GM23338 (cell line): ENCODE measurements around the gene FNDC11. TPM values are rescaled to one million over a fixed set of nuclear protein-coding genes. Genes with fewer than 3 reads are reported as not detected.

Experiments used
- ATAC-seq: fragments of 200-7000 bp; cut with Tn5 transposase; 3 replicates; pipeline ENCODE4 v1.9.1; 2020
- DNase-seq: peaks from one replicate; pipeline ENCODE4 v3.0.0-alpha.2; 2015; ENCODE audit warnings: low spot score
- H2AFZ ChIP-seq: fragments of 200-600 bp; sonication (generic); 2 replicates; pipeline ENCODE4 v1.8.0; 2016; ENCODE audit warnings: antibody characterized with exemption, mild to moderate bottlenecking, moderate library complexity
- H3F3A ChIP-seq: fragments of 200-600 bp; sonication (generic); replicated peaks from 2 replicates; pipeline ENCODE4 v1.8.0; 2017; ENCODE audit warnings: antibody characterized with exemption, mixed run types, low read depth
- H3K27ac ChIP-seq: fragments of 200-600 bp; sonication (generic); 2 replicates; pipeline ENCODE4 v1.6.1; 2016; ENCODE audit warnings: low read depth
- H3K27me3 ChIP-seq: fragments of 200-600 bp; sonication (generic); 2 replicates; pipeline ENCODE4 v1.8.0; 2016; ENCODE audit warnings: mild to moderate bottlenecking, mixed run types, moderate library complexity; ENCODE audit not compliant: insufficient read depth
- H3K36me3 ChIP-seq: fragments of 200-600 bp; sonication (generic); 2 replicates; pipeline ENCODE4 v1.8.0; 2016; ENCODE audit warnings: mild to moderate bottlenecking; ENCODE audit not compliant: insufficient read depth
- H3K4me1 ChIP-seq: fragments of 200-600 bp; sonication (generic); 2 replicates; pipeline ENCODE4 v1.8.0; 2016; ENCODE audit warnings: mild to moderate bottlenecking, moderate library complexity; ENCODE audit not compliant: insufficient read depth
- H3K4me2 ChIP-seq: fragments of 200-600 bp; sonication (generic); 2 replicates; pipeline ENCODE4 v1.7.1; 2017; ENCODE audit warnings: mixed run types
- H3K4me3 ChIP-seq: fragments of 200-600 bp; sonication (generic); 2 replicates; pipeline ENCODE4 v1.6.1; 2016; ENCODE audit warnings: mixed run types
- H3K79me2 ChIP-seq: fragments of 200-600 bp; sonication (generic); replicated peaks from 2 replicates; pipeline ENCODE4 v1.8.0; 2017; ENCODE audit warnings: mild to moderate bottlenecking; ENCODE audit not compliant: insufficient read depth
- H3K9me2 ChIP-seq: fragments of 200-600 bp; sonication (generic); 2 replicates; pipeline ENCODE4 v1.8.0; 2017; ENCODE audit not compliant: insufficient read depth
- H4K20me1 ChIP-seq: fragments of 200-600 bp; sonication (generic); replicated peaks from 2 replicates; pipeline ENCODE4 v1.8.0; 2017; ENCODE audit warnings: mild to moderate bottlenecking; ENCODE audit not compliant: insufficient read depth
- H3K27ac Mint-ChIP-seq: 2 replicates; pipeline ENCODE4 v1.8.0; 2020; ENCODE audit warnings: inconsistent platforms, mild to moderate bottlenecking, moderate library complexity, mixed read lengths
- H3K27me3 Mint-ChIP-seq: 3 replicates; pipeline ENCODE4 v1.8.0; 2022; ENCODE audit warnings: low read depth, mild to moderate bottlenecking, moderate library complexity, mixed read lengths, inconsistent platforms; ENCODE audit not compliant: insufficient read depth, poor library complexity
- H3K36me3 Mint-ChIP-seq: 3 replicates; pipeline ENCODE4 v1.8.0; 2021; ENCODE audit warnings: low read depth, mild to moderate bottlenecking, inconsistent platforms, moderate library complexity, mixed read lengths
- H3K4me1 Mint-ChIP-seq: 3 replicates; pipeline ENCODE4 v1.8.0; 2020; ENCODE audit warnings: mild to moderate bottlenecking, inconsistent platforms, mixed read lengths
- H3K4me3 Mint-ChIP-seq: 3 replicates; pipeline ENCODE4 v1.8.0; 2021; ENCODE audit warnings: moderate library complexity, mild to moderate bottlenecking, inconsistent platforms, mixed read lengths
- H3K9me3 Mint-ChIP-seq: 3 replicates; pipeline ENCODE4 v1.8.0; 2020; ENCODE audit warnings: moderate library complexity, mild to moderate bottlenecking, inconsistent platforms, mixed read lengths
- CREB1 ChIP-seq: fragments of 250-450 bp; sonication (Bioruptor Pico); IDR thresholded peaks from 2 replicates; pipeline ENCODE4 v1.5.0; 2020; ENCODE audit warnings: low read depth, mild to moderate bottlenecking, moderate library complexity
- CTCF ChIP-seq, 2 experiments: fragments of 200-600 bp in 1 of 2; sonication (generic) in 1 of 2; conservative IDR thresholded peaks; 2 replicates each; pipeline versions ENCODE4 v1.5.1 to v1.6.1; 2016 to 2017; ENCODE audit warnings: antibody characterized with exemption in 2 of 2, low read depth in 2 of 2, mild to moderate bottlenecking in 2 of 2, moderate library complexity in 1 of 2
- NANOG ChIP-seq: IDR thresholded peaks from 2 replicates; pipeline ENCODE4 v1.6.1; 2016; ENCODE audit warnings: antibody characterized with exemption, borderline replicate concordance
- POLR2AphosphoS5 ChIP-seq: IDR thresholded peaks from 2 replicates; pipeline ENCODE4 v1.6.1; 2016; ENCODE audit warnings: antibody characterized with exemption, low read depth
- ZNF114 ChIP-seq: fragments of 250-450 bp; sonication (Bioruptor Pico); IDR thresholded peaks from 2 replicates; pipeline ENCODE4 v1.5.0; 2020; ENCODE audit warnings: mild to moderate bottlenecking, moderate library complexity
- ZNF331 ChIP-seq: fragments of 250-450 bp; sonication (Bioruptor Pico); IDR thresholded peaks from 2 replicates; pipeline ENCODE4 v1.5.0; 2020; ENCODE audit warnings: low read depth, mild to moderate bottlenecking, moderate library complexity
- ZNF462 ChIP-seq: fragments of 250-450 bp; sonication (Bioruptor Pico); IDR thresholded peaks from 2 replicates; pipeline ENCODE4 v1.5.0; 2020; ENCODE audit warnings: mild to moderate bottlenecking, moderate library complexity
- polyA plus RNA-seq: library from polyadenylated mRNA; unstranded; fragments of >200 nt; fragmentation: Nextera tagmentation; extraction: Ambion mirVana; gene quantifications from 2 replicates; pipeline ENCODE4 v1.2.1, GENCODE V29; 2016
- total RNA-seq: library from RNA; depleted of rRNA; stranded (reverse); fragments of >200 nt; shearing (Covaris generic); gene quantifications from 2 replicates; pipeline ENCODE4 v1.2.3, GENCODE V29; 2014
- TF ChIP-seq, protein P1 (sequence below): IDR thresholded peaks from one replicate; pipeline ENCODE4 v1.6.1; 2018; ENCODE audit warnings: antibody characterized with exemption; ENCODE audit not compliant: unreplicated experiment

Gene FNDC11
- total and polyA plus RNA-seq, 2 experiments from 2014 or later: 3.4 to 5.3 TPM

GRCh38 chr20:63537525-63538203, 16.3 kb upstream of the FNDC11 start:
- peak overlapping the region; percentile 51; the same call in 1 of the 2 replicates for H3K4me3 ChIP-seq
- H3K79me2 ChIP-seq: no peaks in the 10 kb centered on the region
- H2AFZ ChIP-seq: peak overlapping the region; percentile 96
- TF ChIP-seq CTCF (conservative IDR thresholded peaks at IDR 0.05; ENCODE audit: low read depth in 2 of 2) (peak; percentile 67 to 97), NANOG (no peak), ZNF331 (CRISPR knock-in tag) (no peak), POLR2AphosphoS5 (no peak), CREB1 (peak; percentile 36; the same call in 1 of the 2 replicates), ZNF114 (no peak), ZNF462 (CRISPR knock-in tag) (no peak)
- TF ChIP-seq, protein P1, sequence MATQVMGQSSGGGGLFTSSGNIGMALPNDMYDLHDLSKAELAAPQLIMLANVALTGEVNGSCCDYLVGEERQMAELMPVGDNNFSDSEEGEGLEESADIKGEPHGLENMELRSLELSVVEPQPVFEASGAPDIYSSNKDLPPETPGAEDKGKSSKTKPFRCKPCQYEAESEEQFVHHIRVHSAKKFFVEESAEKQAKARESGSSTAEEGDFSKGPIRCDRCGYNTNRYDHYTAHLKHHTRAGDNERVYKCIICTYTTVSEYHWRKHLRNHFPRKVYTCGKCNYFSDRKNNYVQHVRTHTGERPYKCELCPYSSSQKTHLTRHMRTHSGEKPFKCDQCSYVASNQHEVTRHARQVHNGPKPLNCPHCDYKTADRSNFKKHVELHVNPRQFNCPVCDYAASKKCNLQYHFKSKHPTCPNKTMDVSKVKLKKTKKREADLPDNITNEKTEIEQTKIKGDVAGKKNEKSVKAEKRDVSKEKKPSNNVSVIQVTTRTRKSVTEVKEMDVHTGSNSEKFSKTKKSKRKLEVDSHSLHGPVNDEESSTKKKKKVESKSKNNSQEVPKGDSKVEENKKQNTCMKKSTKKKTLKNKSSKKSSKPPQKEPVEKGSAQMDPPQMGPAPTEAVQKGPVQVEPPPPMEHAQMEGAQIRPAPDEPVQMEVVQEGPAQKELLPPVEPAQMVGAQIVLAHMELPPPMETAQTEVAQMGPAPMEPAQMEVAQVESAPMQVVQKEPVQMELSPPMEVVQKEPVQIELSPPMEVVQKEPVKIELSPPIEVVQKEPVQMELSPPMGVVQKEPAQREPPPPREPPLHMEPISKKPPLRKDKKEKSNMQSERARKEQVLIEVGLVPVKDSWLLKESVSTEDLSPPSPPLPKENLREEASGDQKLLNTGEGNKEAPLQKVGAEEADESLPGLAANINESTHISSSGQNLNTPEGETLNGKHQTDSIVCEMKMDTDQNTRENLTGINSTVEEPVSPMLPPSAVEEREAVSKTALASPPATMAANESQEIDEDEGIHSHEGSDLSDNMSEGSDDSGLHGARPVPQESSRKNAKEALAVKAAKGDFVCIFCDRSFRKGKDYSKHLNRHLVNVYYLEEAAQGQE: no peak
- peak overlapping the region; percentile 84 for H3K4me2 ChIP-seq
- H3K27ac ChIP-seq: no peak overlapping the region
- H3F3A ChIP-seq: no peaks in the 10 kb centered on the region
- Mint-ChIP-seq H3K36me3 (no peaks in the 10 kb centered on the region), H3K27ac (no peak overlapping the region), H3K27me3 (peaks cover 9% of the 10 kb centered on the region), H3K4me1 (peaks cover 5% of the 10 kb centered on the region; the same call in 2 of the 3 replicates), H3K4me3 (peak overlapping the region; percentile 60), H3K9me3 (no peaks in the 10 kb centered on the region)
- no peaks in the 10 kb centered on the region for H3K36me3 ChIP-seq
- H3K27me3 ChIP-seq: no peaks in the 10 kb centered on the region
- ATAC-seq (peak; percentile 79), DNase-seq (peak; percentile 92)
- no peaks in the 10 kb centered on the region for H3K9me2 ChIP-seq
- H4K20me1 ChIP-seq: no peaks in the 10 kb centered on the region
- H3K4me1 ChIP-seq: no peaks in the 10 kb centered on the region
